B cell (primary cell): ENCODE results near the gene NFYC.

ENCODE experiments used
- CTCF ChIP-seq: fragments of 200-600 bp; IDR thresholded peaks from one replicate; pipeline ENCODE4 v1.8.0; 2022; ENCODE audit warnings: antibody characterized with exemption, mild to moderate bottlenecking
- EZH2 ChIP-seq: IDR thresholded peaks from 2 replicates; pipeline ENCODE4 v1.6.1; 2012; ENCODE audit warnings: borderline replicate concordance, low read depth, mild to moderate bottlenecking, moderate library complexity, low read length; ENCODE audit not compliant: insufficient read depth, poor library complexity, severe bottlenecking

GRCh38 chr1:40783001-40783905, 91.7 kb downstream of the NFYC start, which contains the start of gene KCNQ4:
- TF ChIP-seq CTCF (no peak), EZH2 (no peak)
